ENCODE measurements around the gene SUPT6H.
A peak's percentile ranks its signal among the peaks of the same experiment; 100 is the strongest.

The SUPT6H gene

GRCh38 chr17:28740406-28741357 lies 78.7 kb downstream of the SUPT6H start:
- no peak for DNase-seq

GRCh38 chr17:28741358-28742349 lies 79.6 kb downstream of the SUPT6H start:
- DNase-seq: no peak

DNA sequence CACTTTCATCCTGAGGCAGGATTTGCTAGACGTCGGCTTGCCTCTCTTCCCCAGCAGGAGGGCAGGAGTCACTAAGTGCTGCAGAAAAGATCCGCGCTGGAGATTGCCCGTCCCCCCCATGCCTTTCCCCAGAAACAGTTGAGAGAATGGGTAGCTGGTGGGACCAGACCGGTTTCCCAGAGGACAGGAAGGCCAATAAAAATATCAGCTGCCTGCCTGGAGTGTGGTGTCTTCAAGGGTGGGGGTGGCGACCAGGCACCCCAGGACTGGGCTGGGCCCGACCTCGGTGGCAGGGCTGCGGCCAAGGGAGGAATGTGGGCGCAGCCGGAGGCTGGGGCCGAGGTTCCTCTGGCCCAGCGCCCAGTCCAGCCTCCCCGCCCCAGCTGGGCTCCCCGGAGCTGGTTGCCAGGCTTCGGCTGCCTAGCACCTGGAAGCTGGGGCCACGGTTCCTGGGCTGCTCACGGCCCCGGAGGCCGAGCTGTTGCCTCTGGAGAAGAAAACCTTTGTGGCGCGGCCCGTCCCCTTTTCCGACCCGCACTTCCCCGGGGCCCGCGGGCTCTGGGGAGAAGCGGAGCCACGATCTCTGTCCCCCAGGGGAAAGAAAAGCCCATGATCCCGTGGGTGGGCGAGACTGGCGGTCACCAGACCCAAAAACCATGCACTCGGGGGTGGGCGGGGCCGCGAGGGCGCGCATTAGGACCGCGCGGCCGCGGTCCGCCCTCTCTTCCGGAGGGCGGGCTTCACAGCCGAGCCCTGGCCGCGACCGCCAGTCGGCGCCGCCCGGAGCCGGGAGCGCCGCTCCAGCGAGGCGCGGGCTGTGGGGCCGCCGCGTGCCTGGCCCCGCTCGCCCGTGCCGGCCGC lies 81.5 kb downstream of the SUPT6H start, which contains the start of gene TRAF4:
TSS of gene TRAF4 (plus strand) at position 769 of the 861 bp plus-strand sequence. CDS start 102 bp downstream, outside the sequence.
- peak; percentile 53 for DNase-seq

DNA sequence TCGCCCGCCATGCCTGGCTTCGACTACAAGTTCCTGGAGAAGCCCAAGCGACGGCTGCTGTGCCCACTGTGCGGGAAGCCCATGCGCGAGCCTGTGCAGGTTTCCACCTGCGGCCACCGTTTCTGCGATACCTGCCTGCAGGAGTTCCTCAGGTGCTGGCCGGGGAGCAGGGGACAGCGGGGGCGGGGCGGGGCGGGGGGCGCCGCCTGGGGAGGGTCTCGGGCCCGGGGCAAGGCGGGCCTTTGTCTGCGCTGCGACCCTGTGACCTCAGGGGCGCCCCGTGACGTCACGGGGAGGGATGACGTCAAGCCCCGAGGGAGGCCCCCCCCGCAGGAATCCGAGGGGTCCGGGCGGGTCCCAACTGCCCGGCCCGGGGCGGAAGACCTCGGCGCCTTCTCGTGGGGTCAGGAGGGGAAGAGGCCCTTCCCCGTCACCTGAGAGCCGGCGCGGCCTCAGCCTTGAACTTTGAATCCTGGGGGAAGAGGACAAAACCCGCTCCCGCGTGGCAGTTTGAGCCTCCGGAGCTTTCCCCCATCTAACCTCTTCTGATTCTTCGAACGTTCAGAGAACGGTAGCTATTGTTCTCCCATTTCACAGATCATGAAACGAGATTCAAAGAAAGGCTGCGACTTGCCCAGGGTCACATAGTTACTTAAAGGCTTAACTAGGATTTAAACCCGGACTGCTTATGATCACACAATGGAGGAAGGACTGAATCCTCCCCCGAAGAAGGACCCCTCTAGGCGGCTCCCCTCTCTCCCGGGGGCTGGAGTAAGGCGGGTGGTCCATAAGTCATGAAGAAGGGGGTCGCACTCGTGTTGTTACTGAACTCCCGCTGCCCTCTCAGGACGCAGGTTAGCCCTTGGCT lies 82.3 kb downstream of the SUPT6H start:
- no peak for DNase-seq

GRCh38 chr17:28744972-28745785 lies 83.2 kb downstream of the SUPT6H start:
- peak; percentile 12 for DNase-seq

DNA sequence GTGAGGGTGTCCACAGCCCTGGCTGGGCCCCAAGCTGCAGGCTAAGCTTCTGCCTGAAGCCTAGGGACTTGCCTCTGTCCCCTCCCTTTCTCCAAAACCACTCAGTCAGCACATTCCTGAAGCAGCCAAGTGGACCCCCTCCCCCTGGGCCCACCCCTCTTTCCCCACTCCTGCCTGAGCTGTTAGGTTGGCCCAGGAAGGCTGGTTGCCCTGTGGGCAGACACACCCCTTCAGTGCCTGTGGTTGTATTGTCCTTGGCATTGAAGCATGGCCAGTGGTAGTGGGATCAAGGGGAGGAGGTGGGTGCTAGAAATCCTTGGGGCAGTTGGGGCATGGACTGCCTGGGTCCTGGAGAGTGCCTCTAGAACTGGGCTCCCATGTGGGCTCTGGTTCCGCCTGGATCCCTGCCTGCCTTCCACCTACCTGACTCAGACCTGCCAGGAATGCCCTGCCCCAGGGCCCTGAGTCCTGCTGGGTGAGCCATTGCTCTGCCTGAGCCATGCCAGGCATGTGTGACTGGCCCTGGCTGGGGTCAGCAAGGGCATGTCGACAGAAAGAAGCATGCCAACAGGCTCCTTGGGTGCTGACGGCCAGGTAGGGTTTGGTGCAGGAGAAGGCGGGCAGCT lies 83.9 kb downstream of the SUPT6H start:
- no peak for DNase-seq

GRCh38 chr17:28746611-28747050 lies 84.6 kb downstream of the SUPT6H start:
- peak; percentile 84 for DNase-seq

GRCh38 chr17:28747051-28747691 lies 85.2 kb downstream of the SUPT6H start:
- DNase-seq: peak; percentile 20

DNA sequence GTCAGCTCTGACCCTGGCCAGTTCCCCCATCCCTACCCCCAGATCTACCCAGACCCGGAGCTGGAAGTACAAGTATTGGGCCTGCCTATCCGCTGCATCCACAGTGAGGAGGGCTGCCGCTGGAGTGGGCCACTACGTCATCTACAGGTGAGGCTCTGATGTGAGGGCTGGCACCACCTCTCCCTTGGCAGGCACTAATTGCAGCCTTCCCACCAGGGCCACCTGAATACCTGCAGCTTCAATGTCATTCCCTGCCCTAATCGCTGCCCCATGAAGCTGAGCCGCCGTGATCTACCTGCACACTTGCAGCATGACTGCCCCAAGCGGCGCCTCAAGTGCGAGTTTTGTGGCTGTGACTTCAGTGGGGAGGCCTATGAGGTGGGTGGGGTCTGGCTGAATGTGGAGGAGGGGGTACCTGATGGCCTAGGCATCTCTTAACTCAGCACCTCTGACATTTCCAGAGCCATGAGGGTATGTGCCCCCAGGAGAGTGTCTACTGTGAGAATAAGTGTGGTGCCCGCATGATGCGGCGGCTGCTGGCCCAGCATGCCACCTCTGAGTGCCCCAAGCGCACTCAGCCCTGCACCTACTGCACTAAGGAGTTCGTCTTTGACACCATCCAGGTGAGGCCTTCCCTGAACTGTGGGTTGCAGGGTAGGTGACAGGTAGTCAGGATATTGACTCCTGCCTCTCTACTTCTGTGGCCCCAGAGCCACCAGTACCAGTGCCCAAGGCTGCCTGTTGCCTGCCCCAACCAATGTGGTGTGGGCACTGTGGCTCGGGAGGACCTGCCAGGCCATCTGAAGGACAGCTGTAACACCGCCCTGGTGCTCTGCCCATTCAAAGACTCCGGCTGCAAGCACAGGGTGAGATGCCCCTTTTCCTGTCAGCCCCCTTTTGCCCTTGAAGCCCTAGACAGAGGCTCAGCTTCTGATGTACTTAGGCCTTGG lies 86.1 kb downstream of the SUPT6H start:
- no peak for DNase-seq

- DNase-seq: no peak
Measured at GRCh38 chr17:28748852-28749515, 87.0 kb downstream of the SUPT6H start.

GRCh38 chr17:28749516-28750177 lies 87.6 kb downstream of the SUPT6H start:
- no peak for DNase-seq

GRCh38 chr17:28750178-28751047 lies 88.4 kb downstream of the SUPT6H start:
- peak; percentile 69 for DNase-seq

- DNase-seq: no peak
Measured at GRCh38 chr17:28751600-28752366, 89.8 kb downstream of the SUPT6H start.
